Osteoblast (primary cell): ENCODE results near the gene C8B. TPM values are rescaled to one million over a fixed set of nuclear protein-coding genes. Genes with fewer than 3 reads are reported as not detected.

ENCODE experiments used
- DNase-seq: peaks from one replicate; pipeline ENCODE4 v3.0.0; 2011; ENCODE audit warnings: low spot score, mixed read lengths; ENCODE audit not compliant: insufficient read length; ENCODE audit errors: missing footprints
- H2AFZ ChIP-seq: 2 replicates; pipeline ENCODE4 v1.6.0; 2011; ENCODE audit warnings: mild to moderate bottlenecking, low read length
- H3K27ac ChIP-seq: 2 replicates; pipeline ENCODE4 v1.5.1; 2011; ENCODE audit warnings: mild to moderate bottlenecking, low read depth, low read length, moderate library complexity
- H3K27me3 ChIP-seq: 2 replicates; pipeline ENCODE4 v1.6.0; 2012; ENCODE audit warnings: mild to moderate bottlenecking, control low read depth, inconsistent platforms, low read length, moderate library complexity; ENCODE audit not compliant: insufficient read depth
- H3K36me3 ChIP-seq: 2 replicates; pipeline ENCODE4 v1.5.1; 2011; ENCODE audit warnings: mild to moderate bottlenecking, low read length, control low read depth, moderate library complexity; ENCODE audit not compliant: insufficient read depth
- H3K4me1 ChIP-seq: 2 replicates; pipeline ENCODE4 v1.5.1; 2011; ENCODE audit warnings: mild to moderate bottlenecking, low read length, control low read depth, moderate library complexity; ENCODE audit not compliant: insufficient read depth
- H3K4me2 ChIP-seq: 2 replicates; pipeline ENCODE4 v1.6.0; 2011; ENCODE audit warnings: mild to moderate bottlenecking, low read length; ENCODE audit not compliant: insufficient read depth
- H3K4me3 ChIP-seq: fragments of 200-600 bp; sonication (generic); 3 replicates; pipeline ENCODE4 v1.5.1; 2012; ENCODE audit warnings: mild to moderate bottlenecking, low read length, inconsistent platforms; ENCODE audit not compliant: insufficient read depth
- H3K79me2 ChIP-seq: 2 replicates; pipeline ENCODE4 v1.6.0; 2012; ENCODE audit warnings: mild to moderate bottlenecking, low read length, control low read depth, inconsistent platforms; ENCODE audit not compliant: insufficient read depth
- H3K9me3 ChIP-seq: 2 replicates; pipeline ENCODE4 v1.5.1; 2011; ENCODE audit warnings: low read depth, low read length, control low read depth
- H4K20me1 ChIP-seq: 2 replicates; pipeline ENCODE4 v1.6.0; 2012; ENCODE audit warnings: mild to moderate bottlenecking, low read length, control low read depth; ENCODE audit not compliant: insufficient read depth
- total RNA-seq: library from RNA; depleted of rRNA; stranded (reverse); fragments of >200 nt; gene quantifications from 2 replicates; pipeline ENCODE4 v1.2.3, GENCODE V29; 2012
- TF ChIP-seq, protein P1 (sequence below): IDR thresholded peaks from 2 replicates; pipeline ENCODE4 v1.5.1; 2011; ENCODE audit warnings: mild to moderate bottlenecking, low read depth, low read length, moderate library complexity; ENCODE audit errors: extremely low read depth

C8B gene
- total RNA-seq, 1 donor, result not detected

DNA sequence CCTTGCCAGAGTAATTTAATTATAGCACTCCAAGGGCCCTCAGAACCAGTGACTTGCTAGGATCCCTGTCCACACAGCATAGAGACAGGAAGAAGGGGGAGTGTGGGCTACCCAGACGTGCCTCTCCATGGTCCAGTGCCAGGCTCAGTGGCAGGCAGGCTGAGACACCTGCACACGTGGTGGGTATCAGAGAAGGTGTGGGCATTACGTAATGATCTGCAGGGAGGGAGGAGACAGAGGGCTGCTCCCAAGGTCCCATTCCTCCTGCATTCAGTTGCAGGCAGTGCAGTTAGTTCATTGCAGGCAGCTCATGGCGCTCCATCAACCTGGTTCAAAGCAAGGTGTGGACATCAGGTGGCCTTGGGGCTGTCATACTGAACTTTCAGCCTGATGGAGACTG is 49.9 kb downstream of the C8B start:
- Histone ChIP-seq H2AFZ (no peak overlapping the region), H3K4me3 (no peak overlapping the region), H4K20me1 (no peaks in the 10 kb centered on the region), H3K79me2 (no peaks in the 10 kb centered on the region), H3K4me1 (no peaks in the 10 kb centered on the region), H3K36me3 (no peaks in the 10 kb centered on the region), H3K27me3 (no peaks in the 10 kb centered on the region), H3K9me3 (no peaks in the 10 kb centered on the region), H3K4me2 (no peak overlapping the region), H3K27ac (no peak overlapping the region)
- TF ChIP-seq, protein P1, sequence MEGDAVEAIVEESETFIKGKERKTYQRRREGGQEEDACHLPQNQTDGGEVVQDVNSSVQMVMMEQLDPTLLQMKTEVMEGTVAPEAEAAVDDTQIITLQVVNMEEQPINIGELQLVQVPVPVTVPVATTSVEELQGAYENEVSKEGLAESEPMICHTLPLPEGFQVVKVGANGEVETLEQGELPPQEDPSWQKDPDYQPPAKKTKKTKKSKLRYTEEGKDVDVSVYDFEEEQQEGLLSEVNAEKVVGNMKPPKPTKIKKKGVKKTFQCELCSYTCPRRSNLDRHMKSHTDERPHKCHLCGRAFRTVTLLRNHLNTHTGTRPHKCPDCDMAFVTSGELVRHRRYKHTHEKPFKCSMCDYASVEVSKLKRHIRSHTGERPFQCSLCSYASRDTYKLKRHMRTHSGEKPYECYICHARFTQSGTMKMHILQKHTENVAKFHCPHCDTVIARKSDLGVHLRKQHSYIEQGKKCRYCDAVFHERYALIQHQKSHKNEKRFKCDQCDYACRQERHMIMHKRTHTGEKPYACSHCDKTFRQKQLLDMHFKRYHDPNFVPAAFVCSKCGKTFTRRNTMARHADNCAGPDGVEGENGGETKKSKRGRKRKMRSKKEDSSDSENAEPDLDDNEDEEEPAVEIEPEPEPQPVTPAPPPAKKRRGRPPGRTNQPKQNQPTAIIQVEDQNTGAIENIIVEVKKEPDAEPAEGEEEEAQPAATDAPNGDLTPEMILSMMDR, result no peak
- no peak for DNase-seq

DNA sequence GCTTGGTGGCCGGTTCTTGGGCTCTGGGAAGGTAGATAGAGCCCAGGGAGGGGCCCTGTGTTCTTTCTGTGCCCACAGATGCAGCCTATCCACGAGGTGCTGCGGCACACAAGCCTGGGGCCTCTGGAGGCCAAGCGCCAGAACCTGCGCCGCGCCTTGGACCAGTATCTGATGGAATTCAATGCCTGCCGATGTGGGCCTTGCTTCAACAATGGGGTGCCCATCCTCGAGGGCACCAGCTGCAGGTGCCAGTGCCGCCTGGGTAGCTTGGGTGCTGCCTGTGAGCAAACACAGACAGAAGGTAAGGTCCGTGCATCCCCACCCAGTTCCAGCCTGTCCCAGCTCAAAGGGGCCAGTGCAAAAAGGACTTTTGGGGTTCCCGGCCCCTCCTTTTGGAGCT is 53.5 kb downstream of the C8B start:
- no peaks in the 10 kb centered on the region for H3K4me1 ChIP-seq
- no peak overlapping the region for H3K27ac ChIP-seq
- no peak overlapping the region for H2AFZ ChIP-seq
- no peaks in the 10 kb centered on the region for H4K20me1 ChIP-seq
- H3K79me2 ChIP-seq, result no peaks in the 10 kb centered on the region
- TF ChIP-seq, protein P1, result no peak
- H3K9me3 ChIP-seq, result no peaks in the 10 kb centered on the region
- H3K4me2 ChIP-seq, result no peak overlapping the region
- H3K27me3 ChIP-seq, result no peaks in the 10 kb centered on the region
- H3K4me3 ChIP-seq, result no peak overlapping the region
- no peaks in the 10 kb centered on the region for H3K36me3 ChIP-seq
- DNase-seq, result no peak

DNA sequence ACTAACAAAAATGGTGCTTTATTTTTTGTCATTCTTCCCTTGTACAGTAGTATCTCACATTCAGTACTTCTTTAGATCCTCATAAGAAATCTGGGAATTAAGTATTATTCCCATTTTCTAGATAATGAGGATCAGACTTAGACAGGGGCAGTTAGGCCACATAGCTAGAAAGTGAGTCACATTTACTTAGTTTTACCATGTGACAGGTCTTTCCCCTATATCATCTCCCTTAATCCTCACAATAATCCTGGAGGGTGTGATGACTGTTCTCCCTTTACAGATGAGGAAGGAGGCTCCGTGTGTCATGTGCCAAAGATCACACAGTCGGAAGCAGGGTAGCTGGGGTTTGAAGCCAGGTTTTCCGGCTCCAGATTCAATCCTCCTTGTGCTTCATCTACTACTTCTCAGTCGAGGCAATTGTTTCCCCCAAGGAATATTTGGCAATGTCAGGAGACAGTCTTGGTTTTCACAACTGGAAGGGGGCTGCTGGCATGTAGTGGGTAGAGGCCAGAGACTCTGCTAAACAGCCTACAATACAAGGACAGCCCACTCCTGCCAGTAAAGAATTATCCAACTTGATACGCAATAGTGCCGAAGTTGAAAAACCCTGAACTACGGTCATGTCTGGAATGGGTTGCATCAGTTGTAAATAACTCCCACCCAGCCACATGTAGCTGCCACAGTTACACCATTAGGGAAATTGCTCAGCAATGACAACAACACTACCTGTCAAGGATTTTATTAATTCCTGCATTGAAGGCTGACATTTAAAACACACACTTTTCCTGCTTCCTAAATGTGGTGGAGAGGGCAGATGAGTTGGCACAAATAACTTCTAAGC is 54.5 kb downstream of the C8B start:
- Histone ChIP-seq H3K27ac (no peak overlapping the region), H3K79me2 (no peaks in the 10 kb centered on the region), H3K27me3 (no peaks in the 10 kb centered on the region), H2AFZ (no peak overlapping the region), H3K9me3 (no peaks in the 10 kb centered on the region), H3K4me3 (no peak overlapping the region), H3K36me3 (no peaks in the 10 kb centered on the region), H3K4me2 (no peak overlapping the region), H3K4me1 (no peaks in the 10 kb centered on the region), H4K20me1 (no peaks in the 10 kb centered on the region)
- TF ChIP-seq, protein P1, result no peak
- DNase-seq, result no peak

DNA sequence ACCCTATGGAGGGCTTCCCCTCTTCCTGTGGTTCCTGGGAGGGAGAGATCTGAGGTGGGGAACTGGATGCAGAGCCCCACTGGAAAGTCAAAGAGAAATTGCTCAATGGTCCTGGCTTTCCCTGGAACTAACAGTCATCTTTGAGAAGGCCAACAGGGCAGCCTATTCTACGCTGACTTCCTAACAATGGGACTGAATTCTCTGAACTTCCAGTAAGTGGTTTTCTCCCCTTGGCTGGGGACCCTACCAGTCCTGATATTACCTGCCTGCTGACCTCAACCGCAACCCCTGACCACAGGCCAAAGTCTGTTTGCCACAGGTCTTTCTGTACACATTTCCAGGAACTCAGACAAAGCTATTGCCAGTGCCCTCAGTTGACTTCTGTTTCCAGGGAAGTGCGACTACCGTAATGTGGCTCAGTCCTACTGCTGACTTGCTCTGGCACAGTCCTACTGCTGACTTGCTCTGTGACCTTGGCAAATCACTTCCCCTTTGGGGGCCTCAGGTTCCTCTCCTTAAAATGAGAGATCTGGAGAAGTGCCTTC is 55.3 kb downstream of the C8B start:
- DNase-seq, result no peak
- H2AFZ ChIP-seq, result no peak overlapping the region
- H3K79me2 ChIP-seq, result no peaks in the 10 kb centered on the region
- H3K27ac ChIP-seq, result no peak overlapping the region
- H3K27me3 ChIP-seq, result no peaks in the 10 kb centered on the region
- H3K4me2 ChIP-seq, result no peak overlapping the region
- H3K9me3 ChIP-seq, result no peaks in the 10 kb centered on the region
- no peaks in the 10 kb centered on the region for H4K20me1 ChIP-seq
- H3K4me3 ChIP-seq, result no peak overlapping the region
- TF ChIP-seq, protein P1, result no peak
- no peaks in the 10 kb centered on the region for H3K4me1 ChIP-seq
- H3K36me3 ChIP-seq, result no peaks in the 10 kb centered on the region
